ENCODE data around the gene MMRN2.
"Not testable (repeated sequence)": the region's sequence is repeated elsewhere in the genome, so short reads cannot be mapped to it uniquely, and the experiment has no call there.

Gene MMRN2

DNA sequence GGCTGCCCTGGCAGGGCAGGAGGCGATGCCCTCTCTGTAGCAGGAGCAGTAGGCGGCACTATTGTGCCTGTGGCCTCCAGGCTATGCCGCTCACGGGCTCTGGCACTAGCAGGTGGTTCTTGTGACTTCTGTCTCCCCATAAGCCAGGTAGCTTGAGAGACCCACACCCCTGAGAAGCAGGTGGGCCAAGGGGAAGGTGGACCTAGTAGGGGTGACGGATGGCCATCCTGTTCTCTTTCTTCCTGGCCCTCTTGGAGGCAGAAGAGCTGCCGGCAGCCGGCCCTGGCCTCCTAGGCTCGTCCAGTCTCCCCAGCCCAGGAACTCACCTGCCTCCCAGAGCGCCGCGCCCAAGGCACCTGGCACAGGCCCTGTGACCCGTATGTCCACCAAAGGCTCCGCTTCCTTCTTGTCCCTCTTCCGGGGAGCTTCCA, 15.4 kb downstream of the MMRN2 start:
- no peak for DNase-seq (ENCODE audit: low read depth)

DNA sequence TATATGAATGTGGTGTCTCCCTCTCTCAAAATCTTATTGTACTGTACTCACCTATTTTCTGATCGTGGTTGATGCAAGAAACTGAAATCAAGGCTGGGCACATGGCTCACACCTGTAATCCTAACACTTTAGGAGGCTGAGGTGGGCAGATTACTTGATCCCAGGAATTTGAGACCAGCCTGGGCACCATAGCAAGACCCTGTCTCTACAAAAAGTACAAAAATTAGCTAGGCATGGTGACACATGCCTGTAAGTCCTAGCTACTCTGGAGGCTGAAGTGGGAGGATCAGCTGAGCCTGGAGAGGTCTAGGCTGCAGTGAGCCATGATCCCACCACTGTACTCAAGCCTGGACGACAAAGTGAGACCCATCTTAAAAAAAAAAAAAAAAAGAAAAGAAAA, 16.0 kb downstream of the MMRN2 start:
- DNase-seq (ENCODE audit: low read depth) = no peak

DNA sequence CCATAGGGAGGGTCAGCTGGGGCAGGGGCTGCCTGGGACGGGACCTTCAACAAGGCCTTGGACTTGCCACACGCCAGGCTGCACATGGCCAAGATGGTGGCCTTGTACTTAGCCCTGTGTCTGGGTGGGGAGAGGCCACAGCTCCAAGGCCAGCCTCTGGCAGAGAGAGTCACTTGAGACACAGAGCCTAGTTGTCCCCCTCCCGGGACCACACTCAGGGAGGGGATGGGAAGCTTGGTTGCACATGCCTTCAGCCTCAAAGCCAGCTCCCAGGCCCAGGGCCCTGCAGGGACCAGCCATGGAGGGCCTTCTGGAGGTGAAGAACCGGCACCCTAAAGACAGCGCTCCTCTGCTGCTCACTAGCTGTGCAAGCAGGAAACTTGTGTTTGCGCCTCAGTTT, 16.7 kb downstream of the MMRN2 start:
- no peak for DNase-seq (ENCODE audit: low read depth)

DNA sequence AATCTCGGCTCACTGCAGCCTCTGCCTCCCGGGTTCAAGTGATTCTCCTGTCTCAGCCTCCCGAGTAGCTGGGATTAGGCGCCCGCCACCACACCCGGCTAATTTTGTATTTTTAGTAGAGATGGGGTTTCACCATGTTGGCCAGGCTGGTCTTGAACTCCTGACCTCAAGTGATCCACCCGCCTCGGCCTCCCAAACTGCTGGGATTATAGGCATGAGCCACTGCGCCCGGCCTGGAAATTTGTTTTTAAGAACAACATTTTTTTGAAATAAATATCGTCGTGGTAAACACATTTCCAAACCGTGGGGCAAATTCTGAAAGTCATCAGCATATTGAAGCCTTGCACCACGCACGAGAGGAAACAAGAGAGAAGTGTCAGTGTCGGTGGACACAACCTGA, 17.3 kb downstream of the MMRN2 start:
- DNase-seq (ENCODE audit: low read depth) = not testable (repeated sequence)

DNA sequence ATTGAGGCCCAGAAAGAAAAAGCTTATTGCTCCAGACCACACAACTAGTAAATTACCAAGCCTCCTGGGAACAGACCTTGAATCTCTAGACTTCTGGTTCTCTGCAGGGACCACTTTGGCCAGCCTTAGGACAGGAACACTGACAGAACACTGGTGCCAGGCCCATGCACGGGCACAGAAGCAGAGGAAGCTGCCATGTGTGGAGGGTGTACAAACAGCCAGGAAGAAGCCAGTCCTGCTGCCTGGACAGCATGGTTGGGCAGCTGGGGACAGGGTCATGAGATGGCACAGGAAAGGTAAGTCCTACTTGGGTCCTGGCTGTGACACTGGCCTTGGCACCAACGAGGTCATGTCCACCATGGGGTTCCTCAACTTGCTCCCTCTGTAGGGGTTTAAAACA, 19.2 kb downstream of the MMRN2 start:
- DNase-seq (ENCODE audit: low read depth) = no peak

DNA sequence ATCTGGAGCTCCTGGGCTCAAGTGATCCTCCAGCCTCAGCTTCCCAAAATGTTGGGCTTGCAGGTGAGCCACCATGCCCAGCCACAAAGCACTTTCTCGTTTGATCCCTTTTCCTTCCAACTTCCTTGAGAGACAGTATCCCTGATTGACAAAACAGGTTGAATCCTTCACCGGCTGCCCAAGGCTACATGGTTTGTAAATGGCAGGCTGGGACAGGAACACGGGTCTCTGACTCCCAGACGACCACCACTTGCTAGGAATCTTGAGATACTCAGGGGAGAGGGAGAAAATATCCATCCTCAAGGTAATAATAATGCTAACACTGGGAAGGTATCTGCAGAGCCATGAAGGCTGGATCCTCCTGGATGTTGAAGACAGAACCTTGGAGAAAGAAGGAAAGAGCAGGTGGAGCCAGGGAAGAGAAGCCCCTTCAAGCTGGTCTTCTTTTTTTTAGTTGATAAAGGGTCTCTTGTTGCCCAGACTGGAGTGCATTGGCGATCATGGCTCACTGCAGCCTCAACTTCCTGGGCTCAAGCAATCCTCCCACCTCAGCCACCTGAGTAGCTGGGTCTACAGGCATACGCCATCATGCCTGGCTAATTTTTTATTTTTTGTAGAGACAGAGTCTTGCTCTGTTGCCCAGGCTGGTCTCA, 19.8 kb downstream of the MMRN2 start:
- no peak for DNase-seq (ENCODE audit: low read depth)

DNA sequence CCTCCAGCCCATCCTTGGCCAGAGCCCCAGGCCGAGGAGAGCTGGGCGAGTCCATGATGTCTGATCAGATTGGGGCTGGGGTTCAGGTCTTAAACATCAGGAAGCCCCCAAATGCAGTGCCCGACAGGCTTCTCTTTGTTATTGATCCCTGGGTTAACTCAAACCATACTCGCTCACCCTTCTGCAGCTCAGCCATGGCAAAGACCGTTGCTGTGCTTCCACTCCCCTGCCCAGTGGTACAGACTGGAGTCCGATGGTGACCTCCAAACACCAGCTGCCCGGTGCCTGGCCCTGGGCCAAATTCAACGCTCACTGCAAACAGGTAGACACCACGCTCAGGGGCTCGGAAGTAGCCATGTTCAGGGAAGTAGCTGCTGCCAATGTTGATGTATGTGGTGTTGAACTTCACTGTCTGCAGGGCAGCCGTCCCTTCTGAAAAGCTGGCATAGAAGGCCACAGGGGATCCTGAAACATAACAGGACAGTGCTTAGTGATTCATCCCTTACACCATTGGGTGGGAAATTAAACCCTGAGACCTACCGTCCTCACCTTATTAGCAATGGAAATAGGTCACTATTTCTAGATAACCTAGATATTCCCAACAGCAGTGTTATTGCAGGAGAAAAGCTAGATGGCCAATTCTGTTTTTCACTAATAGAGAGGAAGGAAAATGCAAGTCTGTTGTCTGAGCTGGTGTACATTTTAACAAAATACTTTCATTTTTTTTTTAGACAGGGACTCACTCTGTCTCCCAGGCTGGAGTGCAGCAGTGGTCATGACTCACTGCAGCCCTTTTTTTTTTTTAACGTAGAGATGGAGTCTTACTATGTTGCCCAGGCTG, 20.5 kb downstream of the MMRN2 start:
- DNase-seq (ENCODE audit: low read depth) = no peak

DNA sequence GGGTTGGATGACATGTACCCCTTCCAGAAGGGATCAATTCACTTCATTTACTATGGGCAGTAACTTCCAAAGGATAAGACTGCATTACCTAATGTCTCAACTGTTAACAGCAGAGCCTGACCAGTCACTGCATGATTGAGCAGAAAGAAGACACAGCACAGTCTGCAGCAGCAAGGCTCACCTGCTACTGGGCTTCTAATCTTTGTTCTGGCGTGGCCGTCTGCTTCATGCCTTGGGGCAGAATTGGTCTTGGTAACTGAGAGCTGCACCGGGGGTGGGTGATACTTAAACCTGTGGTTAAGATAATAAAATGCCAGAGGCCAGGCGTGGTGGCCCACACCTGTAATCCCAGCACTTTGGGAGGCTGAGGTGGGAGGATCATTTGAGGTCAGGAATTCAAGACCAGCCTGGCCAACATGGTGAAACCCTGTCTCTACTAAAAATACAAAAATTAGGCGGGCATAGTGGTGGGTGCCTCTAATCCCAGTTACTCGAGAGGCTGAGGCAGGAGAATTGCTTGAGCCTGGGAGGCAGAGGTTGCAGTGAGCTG, 23.2 kb downstream of the MMRN2 start:
- DNase-seq (ENCODE audit: low read depth) = not testable (repeated sequence)

DNA sequence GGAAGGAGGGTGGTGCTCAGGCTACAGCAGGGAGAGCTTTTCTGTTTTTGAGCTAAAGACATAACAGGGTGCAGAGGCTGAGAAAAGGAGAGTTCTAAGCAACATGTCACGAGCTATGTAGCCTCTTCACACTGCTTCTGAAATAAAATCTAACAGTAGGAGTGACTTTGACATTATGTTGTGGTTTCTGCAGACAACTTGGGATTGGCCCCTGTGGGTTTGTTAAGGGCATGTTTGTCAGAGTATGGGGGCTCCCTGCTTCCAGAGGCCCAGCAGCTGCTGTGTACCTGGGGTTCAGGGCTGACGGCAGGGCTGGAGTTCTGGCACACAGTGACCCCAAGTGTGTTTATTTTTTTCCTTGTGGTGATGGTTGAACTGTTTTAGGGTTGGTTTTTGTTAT, 24.7 kb downstream of the MMRN2 start:
- DNase-seq (ENCODE audit: low read depth) = no peak

DNA sequence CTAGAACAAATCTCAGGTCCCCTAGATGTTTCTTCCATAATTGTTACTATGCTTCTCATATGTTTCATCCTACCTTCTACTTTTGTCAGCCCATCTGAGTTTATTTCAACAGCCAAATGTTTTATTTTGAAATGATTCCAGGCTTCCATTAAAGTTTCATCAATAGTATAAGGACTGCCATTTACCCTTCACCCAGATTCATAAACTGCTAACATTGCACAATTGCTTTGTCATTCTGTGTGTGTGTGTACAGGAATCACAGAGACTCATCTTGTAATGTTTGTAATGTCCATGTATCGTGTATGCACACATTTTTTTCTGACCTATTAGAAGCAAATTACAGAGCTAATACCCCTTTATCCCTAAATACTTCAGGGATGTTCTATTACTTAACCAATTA, 25.5 kb downstream of the MMRN2 start:
- no peak for DNase-seq (ENCODE audit: low read depth)

DNA sequence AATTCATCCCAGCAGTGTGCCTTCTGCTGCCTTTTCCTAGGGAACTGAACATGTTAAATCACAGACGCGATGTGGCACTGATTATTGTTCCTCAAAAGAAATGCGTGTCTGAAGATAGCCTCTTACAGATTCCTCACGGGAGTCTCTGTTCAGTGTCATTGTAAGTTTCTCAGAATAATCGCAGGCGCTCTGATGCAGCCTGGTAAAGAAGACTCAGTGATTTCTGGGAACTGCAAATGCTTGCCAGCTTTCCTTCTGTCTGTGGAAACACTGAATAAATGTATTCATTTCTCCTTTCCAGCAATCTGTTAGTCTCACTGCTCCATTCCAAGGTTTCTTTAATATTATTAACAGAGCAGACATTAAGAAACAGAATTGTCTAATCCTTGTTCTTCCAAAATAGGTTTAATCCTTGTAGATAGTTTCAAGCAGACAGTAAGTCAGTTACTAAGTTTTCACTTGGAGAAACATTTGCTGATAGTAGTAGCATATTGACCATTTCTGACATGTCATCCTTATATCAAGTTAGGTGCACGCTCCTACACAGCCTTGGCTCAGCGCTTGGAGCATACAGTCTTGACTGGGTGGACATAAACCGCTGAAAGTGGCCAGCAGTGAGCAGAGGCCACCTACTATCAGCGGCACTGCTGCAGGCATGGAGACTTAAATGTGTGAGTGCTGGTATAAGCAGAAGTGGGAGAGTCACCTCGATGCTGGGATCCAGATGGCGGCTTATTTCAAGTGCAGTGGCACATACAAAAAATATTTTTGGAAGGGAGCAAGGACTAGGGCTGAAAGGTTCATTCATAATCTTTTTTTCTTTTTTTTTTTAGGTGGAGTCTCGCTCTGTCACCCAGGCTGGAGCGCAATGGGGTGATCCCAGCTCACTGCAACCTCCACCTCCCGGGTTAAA, 27.7 kb downstream of the MMRN2 start:
- no peak for DNase-seq (ENCODE audit: low read depth)

DNA sequence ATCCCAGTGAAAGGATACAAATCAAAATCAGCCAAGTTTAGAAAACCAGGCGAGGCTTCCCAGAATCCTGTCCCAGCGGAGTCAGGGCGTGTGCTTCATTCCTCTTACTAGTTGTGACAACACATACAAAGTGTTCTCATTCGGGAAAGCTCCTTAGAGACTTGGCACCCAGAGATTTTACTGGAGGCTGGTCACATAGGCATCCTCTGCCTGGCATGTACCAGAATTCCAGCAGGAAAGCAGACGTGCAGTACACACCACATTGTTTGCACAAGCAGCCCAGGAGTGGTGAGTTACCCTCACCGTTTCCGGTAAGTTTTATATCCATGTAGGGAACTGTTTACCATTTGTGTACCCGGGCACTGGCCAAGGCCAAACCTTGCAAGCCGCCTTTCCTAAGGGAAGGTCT, 34.9 kb downstream of the MMRN2 start:
- no peak for DNase-seq (ENCODE audit: low read depth)

DNA sequence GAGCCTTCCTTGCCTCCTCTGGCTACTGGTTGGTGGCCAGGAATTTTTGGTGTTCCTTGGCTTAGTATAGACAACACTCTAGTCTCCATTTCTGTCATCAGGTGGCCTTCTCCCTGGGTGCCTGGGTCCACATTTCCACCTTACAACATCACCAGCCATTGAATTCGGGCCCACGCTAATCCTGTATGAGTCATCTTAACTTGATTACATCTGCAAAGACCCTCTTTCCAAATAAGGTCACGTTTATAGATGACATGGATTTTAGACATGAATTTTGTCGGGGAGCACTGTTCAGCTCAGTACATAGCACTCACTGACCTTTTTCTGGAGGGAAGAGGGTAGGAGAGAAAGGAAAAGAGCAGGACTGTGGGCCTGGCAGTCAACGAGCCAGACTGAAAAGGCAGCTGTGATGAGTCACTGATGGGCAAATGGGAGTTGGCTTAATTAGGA, 39.4 kb downstream of the MMRN2 start:
- DNase-seq (ENCODE audit: low read depth) = no peak

DNA sequence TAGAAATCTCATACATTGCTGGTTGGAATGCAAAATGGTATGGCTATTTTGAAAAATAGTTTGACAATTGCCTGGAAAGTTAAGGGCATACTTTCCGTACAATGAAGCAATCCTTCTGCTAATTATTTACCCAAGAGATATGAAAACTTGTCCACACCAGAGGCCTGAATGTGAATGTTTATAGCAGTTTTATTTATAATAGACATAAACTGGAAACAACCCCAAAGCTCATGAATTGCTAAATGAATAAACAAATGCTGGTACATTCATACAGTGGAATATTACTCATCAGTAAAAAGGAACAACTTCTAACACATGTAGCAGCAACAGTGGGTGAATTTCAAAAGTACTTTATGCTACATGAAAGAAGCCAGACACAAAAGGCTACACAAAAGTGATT, 42.7 kb downstream of the MMRN2 start:
- no peak for DNase-seq (ENCODE audit: low read depth)

DNA sequence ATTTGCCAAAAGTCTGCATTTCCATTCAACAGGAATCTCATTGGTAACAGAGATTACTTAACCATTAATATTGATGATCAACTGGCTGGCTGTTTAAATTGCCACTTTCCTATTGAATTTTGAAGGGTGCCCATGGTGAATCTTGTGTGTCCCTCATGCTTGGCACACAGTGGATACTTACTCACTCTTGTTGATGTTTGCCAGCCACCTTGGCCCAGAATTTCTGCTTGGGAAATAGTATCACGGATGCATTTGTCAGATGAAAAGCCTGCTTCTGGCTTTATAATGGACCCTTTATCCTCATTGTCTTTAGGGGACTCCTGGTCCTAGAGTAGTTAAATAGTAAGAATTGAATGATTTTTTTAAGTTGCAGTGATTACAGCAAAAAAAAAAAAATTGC, 52.0 kb downstream of the MMRN2 start:
- DNase-seq (ENCODE audit: low read depth) = no peak

DNA sequence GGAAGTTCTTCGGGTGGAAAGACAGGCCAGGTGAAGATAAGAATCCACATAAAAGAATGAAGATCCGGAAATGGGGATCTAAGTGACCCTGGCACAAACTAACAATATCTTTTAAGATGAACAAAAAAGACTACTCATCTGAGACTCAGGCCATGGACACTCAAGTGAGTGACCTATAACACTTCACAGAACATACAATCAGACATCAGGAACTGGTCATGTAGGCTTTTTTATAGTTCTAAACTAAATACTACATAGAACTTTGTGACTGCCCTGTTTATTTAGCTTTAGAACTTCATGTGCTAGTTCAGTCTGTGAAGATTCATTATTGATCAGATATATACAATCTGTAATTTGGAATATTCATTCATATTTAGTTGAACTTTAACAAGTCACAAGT, 52.8 kb downstream of the MMRN2 start:
- no peak for DNase-seq (ENCODE audit: low read depth)

DNA sequence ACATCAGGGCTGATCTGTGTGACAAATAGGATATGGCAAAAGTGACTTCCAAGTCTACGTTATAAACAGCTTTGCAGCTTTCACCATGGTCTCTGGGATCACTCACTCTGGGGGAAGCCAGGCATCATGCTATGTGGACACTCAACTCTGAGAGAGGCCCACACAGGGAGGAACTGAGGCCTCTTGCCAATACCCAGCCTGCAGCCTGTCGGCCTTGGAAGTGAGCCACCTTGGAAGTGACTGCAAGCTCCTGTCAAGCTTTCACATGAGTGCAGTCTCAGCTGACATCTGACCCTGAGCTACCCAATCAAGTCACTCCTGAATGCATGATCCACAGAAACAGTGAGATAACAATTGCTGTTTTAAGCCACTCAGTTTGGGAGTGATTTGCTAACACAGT, 56.5 kb downstream of the MMRN2 start:
- no peak for DNase-seq (ENCODE audit: low read depth)

DNA sequence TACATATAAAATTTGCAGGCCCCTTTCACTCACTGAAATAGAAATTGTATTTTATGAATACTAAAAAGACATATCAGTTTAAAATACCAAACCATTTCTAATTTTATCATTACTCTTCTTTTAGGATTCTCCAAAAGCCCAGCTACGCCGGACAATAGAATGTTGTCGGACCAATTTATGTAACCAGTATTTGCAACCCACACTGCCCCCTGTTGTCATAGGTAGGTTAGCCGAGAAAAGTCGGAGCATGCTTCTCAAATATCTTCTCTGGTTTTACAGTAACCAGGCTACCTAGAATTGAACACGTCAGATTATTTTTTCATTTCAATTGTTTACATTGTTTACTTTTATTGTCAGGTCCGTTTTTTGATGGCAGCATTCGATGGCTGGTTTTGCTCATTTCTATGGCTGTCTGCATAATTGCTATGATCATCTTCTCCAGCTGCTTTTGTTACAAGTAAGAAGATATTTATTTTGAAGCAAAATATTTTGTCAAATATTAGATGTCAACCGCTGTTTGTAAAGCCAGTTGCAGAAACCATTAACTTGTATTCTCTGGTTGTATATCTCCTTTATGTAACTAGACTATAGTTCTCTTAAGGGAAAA, 57.6 kb downstream of the MMRN2 start:
- peak; percentile 7 for DNase-seq (ENCODE audit: low read depth)

DNA sequence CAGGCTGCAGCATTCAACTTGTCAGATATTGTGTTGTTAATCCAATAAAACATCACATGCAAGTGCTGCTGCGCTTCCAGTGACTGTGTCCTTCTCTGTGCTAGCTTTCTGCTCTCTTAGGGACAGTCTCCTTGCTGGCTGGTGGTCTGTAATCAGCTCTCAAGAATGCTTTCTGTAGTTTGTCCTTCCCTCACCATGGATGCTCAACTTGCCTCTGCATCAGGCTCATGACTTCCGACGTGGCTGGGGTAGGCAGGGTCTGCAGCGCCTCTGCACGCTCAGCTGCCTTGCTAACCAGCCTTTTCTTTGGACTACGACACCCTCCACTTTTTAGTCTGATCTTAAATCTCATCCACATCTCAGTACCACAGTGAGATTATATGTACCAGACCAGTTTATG, 58.3 kb downstream of the MMRN2 start:
- no peak for DNase-seq (ENCODE audit: low read depth)

DNA sequence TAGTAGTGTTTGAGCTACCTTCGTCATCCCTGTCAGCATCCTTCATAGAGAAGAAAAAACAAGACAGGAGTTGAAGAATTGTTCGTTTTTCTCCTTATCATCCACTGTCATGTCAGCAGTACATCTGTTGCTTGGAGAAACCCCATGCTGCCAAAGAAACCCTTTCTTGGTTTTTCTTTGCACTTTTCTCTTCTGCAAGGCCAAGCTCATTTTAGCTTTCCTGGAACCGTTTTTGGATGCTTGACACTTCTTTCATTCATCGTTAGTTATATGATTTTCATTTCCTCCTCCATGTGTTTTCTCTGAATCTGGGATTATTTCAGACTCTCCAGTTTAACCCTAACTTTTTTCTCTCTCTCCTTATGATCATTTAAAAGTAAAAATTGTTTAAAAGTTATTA, 58.9 kb downstream of the MMRN2 start:
- DNase-seq (ENCODE audit: low read depth) = no peak

DNA sequence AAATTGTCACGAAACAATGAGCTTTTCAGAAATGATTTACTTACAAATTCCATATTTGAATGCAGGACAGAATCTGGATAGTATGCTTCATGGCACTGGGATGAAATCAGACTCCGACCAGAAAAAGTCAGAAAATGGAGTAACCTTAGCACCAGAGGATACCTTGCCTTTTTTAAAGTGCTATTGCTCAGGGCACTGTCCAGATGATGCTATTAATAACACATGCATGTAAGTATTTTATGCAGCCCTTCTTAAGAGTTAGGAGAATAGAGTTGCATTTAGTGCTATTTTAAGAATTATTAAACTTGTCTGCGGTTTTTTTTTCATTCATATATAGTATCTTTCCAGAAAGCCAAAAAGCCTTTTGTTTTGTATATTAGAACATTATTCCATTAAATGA, 67.4 kb downstream of the MMRN2 start:
- no peak for DNase-seq (ENCODE audit: low read depth)
